Body of pancreas (tissue), 4 donors: ENCODE data around the gene IQCN. TPM values are rescaled to one million over a fixed set of nuclear protein-coding genes. Genes with fewer than 3 reads are reported as not detected.
A peak's percentile ranks its signal among the peaks of the same experiment; 100 is the strongest.

Experiments
- ATAC-seq: fragments of 150-250 bp; one replicate; pipeline ENCODE4 v1.9.1; 2016
- DNase-seq, 4 donors: peaks; one replicate each; pipeline ENCODE4 v3.0.0-alpha.2; 2019
- H3K27ac ChIP-seq, 4 donors: fragments of 200-600 bp; sonication (generic); 1 replicate in 3 of 4; 2 replicates in 1 of 4; pipeline versions ENCODE4 v1.5.1 to v1.6.1; 2016 to 2019; ENCODE audit warnings: mild to moderate bottlenecking in 1 of 4, mixed read lengths in 1 of 4, moderate library complexity in 1 of 4
- H3K27me3 ChIP-seq, 2 donors: fragments of 200-600 bp; sonication (generic); one replicate each; pipeline ENCODE4 v1.6.0; 2016; ENCODE audit warnings: mild to moderate bottlenecking in 1 of 2
- H3K36me3 ChIP-seq, 2 donors: fragments of 200-600 bp; sonication (generic); replicated peaks in 1 of 2; 2 replicates each; pipeline ENCODE4 v1.5.1; 2016; ENCODE audit warnings: low read depth in 2 of 2; ENCODE audit not compliant: insufficient read depth in 1 of 2
- H3K4me1 ChIP-seq: fragments of 200-600 bp; sonication (generic); one replicate; pipeline ENCODE4 v1.6.0; 2016
- H3K4me3 ChIP-seq, 2 donors: fragments of 200-600 bp; sonication (generic); 1 replicate in 1 of 2; 2 replicates in 1 of 2; pipeline ENCODE4 v1.5.1; 2016 to 2019
- H3K9me3 ChIP-seq, 3 donors: fragments of 200-600 bp; sonication (generic); 1 replicate in 2 of 3; 2 replicates in 1 of 3; pipeline ENCODE4 v1.5.1; 2016
- POLR2A ChIP-seq, 3 donors: fragments of 450-650 bp; IDR thresholded peaks; one replicate each; pipeline ENCODE4 v1.6.1; 2016; ENCODE audit warnings: antibody characterized with exemption in 3 of 3, mild to moderate bottlenecking in 2 of 3
- WGBS, 2 donors: methylation state at CpG; one replicate each; pipeline ENCODE4 v1.1.5; 2017; 5-methylcytosine and 5-hydroxymethylcytosine counted together
- intact Hi-C: fragments of 100-400 bp; cut with DNase I; formaldehyde crosslinking; loops from one replicate; pipeline ENCODE4 v1.15.1; 2023
- total RNA-seq, 2 donors: library from RNA; depleted of rRNA; stranded (reverse); fragments of >200 nt; gene quantifications; one replicate each; pipeline ENCODE4 v1.1.0, GENCODE V29; 2016
- TF ChIP-seq, protein P1 (sequence below), 7 experiments: fragments of 450-650 bp in 4 of 7; fragments of 200-600 bp in 3 of 7; sonication (generic) in 3 of 7; IDR thresholded peaks; one replicate each; pipeline ENCODE4 v1.5.1; 2016 to 2019; ENCODE audit warnings: antibody characterized with exemption in 7 of 7

IQCN gene
- total RNA-seq, 2 donors from 2014 or later: 5.6 to 7.0 TPM

DNA sequence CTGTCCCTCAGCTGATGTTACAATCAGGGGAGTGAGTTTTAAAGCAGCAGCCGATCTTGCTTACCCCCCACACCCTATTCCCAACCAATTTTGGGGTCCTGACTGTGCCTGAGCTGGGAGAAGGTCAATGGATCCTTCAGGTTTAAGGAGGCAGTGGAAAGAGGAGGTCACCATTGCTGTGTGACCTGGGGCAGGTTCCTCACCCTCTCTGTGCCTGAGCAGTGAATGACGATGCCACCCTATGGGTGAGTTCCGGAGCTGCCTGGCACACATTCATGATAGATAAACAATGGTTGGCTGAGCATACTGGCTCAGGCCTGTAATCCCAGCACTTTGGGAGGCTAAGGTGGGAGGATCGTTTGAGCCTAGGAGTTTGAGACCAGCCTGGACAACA, 27.5 kb upstream of the IQCN start:
- H3K9me3 ChIP-seq: no peaks in the 10 kb centered on the region
- 38 to 61% methylated on average over 4 of the region's 4 CpGs for WGBS, 2 donors
- no peaks in the 10 kb centered on the region for H3K27me3 ChIP-seq
- no peaks in the 10 kb centered on the region for H3K36me3 ChIP-seq
- H3K27ac ChIP-seq: no peak overlapping the region
- H3K4me1 ChIP-seq: peaks cover 33% of the 10 kb centered on the region
- ATAC-seq: no peak
- H3K4me3 ChIP-seq: no peak overlapping the region
- TF ChIP-seq, protein P1, sequence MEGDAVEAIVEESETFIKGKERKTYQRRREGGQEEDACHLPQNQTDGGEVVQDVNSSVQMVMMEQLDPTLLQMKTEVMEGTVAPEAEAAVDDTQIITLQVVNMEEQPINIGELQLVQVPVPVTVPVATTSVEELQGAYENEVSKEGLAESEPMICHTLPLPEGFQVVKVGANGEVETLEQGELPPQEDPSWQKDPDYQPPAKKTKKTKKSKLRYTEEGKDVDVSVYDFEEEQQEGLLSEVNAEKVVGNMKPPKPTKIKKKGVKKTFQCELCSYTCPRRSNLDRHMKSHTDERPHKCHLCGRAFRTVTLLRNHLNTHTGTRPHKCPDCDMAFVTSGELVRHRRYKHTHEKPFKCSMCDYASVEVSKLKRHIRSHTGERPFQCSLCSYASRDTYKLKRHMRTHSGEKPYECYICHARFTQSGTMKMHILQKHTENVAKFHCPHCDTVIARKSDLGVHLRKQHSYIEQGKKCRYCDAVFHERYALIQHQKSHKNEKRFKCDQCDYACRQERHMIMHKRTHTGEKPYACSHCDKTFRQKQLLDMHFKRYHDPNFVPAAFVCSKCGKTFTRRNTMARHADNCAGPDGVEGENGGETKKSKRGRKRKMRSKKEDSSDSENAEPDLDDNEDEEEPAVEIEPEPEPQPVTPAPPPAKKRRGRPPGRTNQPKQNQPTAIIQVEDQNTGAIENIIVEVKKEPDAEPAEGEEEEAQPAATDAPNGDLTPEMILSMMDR (IDR thresholded peaks at IDR 0.05): no peak
- no peak for TF ChIP-seq POLR2A (IDR thresholded peaks at IDR 0.05)
- intact Hi-C loops: no loop called here
- DNase-seq: no peak

DNA sequence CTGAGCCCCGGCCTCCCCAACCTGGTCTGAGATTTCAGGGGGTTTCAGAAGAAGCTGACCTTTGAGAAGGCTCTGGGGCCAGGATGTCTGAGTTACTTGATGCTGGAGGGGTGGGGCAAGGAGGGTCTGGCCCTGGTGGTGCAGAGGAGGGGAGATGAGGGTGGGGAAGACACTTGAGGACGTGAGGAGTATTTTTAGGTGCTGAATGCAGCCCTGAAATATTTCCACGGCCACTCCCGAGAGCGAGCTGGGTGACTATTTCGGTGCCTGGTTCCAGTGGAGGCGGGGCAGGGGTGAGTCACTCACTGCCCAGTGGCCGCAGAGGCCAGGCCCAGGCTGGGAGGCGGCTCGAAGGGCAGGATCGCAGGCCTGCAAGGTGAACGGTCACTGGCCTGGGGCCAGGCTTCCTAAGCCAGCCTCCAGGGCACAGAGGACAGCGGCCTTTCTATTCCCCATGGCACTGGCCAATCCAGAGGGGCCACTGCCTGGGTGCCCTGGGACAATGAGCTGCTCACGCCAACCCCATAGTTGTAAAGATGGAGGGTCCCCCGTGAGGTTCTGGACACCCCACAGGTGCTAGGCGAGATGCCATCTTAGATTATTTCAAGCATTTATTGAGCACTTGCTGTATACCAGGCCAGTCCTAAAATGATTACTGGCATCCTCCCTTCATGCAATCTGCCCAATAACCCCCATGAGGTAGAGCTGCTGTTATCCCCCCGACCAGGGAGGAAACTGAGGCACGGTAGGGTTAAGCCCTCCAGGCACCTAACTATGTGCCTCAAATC, 26.9 kb upstream of the IQCN start:
- WGBS, 2 donors: 37 to 43% methylated on average over 5 to 17 of the region's 18 CpGs
- ATAC-seq (peak; percentile 49), DNase-seq (peak; percentile 50 to 86 (median 56))
- H3K27ac ChIP-seq: peak overlapping the region in 2 of 4 donors; percentile 24 to 32
- H3K27me3 ChIP-seq: no peaks in the 10 kb centered on the region
- intact Hi-C loops: no loop called here
- TF ChIP-seq POLR2A (IDR thresholded peaks at IDR 0.05): no peak
- TF ChIP-seq, protein P1 (IDR thresholded peaks at IDR 0.05): no peak
- H3K4me1 ChIP-seq: peaks cover 33% of the 10 kb centered on the region
- no peaks in the 10 kb centered on the region for H3K36me3 ChIP-seq
- no peak overlapping the region for H3K4me3 ChIP-seq
- H3K9me3 ChIP-seq: no peaks in the 10 kb centered on the region

DNA sequence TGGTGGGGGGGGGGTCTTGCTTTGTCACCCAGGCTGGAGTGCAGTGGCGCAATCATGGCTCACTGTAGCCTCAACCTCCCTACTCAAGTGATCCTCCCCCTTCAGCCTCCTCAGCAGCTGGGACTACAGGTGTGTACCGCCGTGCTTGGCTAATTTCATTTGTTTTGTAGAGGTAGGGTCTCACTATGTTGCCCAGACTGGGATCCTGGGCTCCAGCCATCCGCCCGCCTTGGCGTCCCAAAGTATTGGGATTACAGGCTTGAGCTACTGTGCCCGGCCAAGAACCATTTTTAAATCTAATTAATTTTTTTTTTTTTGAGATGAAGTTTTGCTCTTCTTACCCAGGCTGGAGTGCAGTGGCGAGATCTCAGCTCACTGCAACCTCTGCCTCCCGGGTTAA, 25.4 kb upstream of the IQCN start:
- intact Hi-C loops: no loop called here
- DNase-seq: no peak
- Histone ChIP-seq H3K9me3 (no peaks in the 10 kb centered on the region), H3K36me3 (no peaks in the 10 kb centered on the region), H3K27ac (no peak overlapping the region), H3K27me3 (no peaks in the 10 kb centered on the region), H3K4me1 (peaks cover 24% of the 10 kb centered on the region), H3K4me3 (no peak overlapping the region)
- ATAC-seq: no peak
- no peak for TF ChIP-seq POLR2A (IDR thresholded peaks at IDR 0.05)
- TF ChIP-seq, protein P1 (IDR thresholded peaks at IDR 0.05): no peak
- 92 to 94% methylated on average over 8 of the region's 9 CpGs for WGBS, 2 donors

DNA sequence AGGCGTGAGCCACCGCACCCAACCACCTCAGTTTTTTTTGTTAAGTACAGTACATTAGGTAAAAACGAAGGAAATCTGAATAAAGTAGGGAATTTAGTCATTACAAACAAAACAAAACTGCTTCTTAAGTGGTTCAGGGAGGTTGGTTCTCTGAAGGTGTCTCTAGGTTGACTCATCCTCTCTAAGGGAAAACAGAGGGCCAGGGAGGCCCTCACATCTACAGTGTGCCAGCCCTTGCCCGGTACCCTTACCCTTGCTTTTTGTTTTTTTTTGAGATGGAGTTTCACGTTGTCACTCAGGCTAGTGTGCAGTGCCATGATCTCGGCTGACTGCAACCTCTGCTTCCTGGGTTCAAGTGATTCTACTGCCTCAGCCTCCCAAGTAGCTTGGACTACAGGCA, 24.3 kb upstream of the IQCN start:
- WGBS, 2 donors: 72 to 74% methylated on average over 4 to 6 of the region's 6 CpGs
- no peaks in the 10 kb centered on the region for H3K27me3 ChIP-seq
- intact Hi-C loops: no loop called here
- H3K27ac ChIP-seq: no peak overlapping the region
- DNase-seq (no peak), ATAC-seq (no peak)
- no peak for TF ChIP-seq POLR2A (IDR thresholded peaks at IDR 0.05)
- TF ChIP-seq, protein P1 (IDR thresholded peaks at IDR 0.05): no peak
- H3K9me3 ChIP-seq: no peaks in the 10 kb centered on the region
- peaks cover 16% of the 10 kb centered on the region for H3K4me1 ChIP-seq
- H3K36me3 ChIP-seq: no peaks in the 10 kb centered on the region
- H3K4me3 ChIP-seq: no peak overlapping the region

DNA sequence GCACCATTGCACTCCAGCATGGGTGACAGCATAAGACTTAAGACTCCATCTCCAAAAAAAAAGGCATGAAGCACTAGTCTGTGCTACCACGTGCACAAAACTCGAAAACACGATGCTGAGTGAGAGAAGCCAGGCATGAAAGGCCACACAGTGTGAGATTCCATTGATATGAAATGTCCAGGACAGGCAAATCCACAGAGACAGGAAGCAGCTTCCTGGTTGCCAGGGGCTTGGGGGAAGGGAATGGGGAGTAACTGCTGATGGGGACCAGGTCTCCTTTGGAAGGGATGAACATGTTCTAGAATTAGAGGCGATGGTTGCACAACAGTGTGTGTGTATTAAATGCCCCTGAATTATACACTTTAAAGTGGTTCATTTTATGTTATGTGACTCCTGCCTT, 23.1 kb upstream of the IQCN start:
- WGBS, 2 donors: 69 to 71% methylated on average over 4 of the region's 4 CpGs
- no peak for ATAC-seq
- no peaks in the 10 kb centered on the region for H3K27me3 ChIP-seq

More for the DNA sequence above, 23.1 kb upstream of the IQCN start:
- Histone ChIP-seq H3K4me1 (peaks cover 24% of the 10 kb centered on the region), H3K9me3 (no peaks in the 10 kb centered on the region), H3K36me3 (no peaks in the 10 kb centered on the region), H3K27ac (no peak overlapping the region), H3K4me3 (no peak overlapping the region)
- TF ChIP-seq, protein P1 (IDR thresholded peaks at IDR 0.05): no peak
- no peak for TF ChIP-seq POLR2A (IDR thresholded peaks at IDR 0.05)
- intact Hi-C loops: no loop called here
- no peak for DNase-seq
